Brain microvascular endothelial cell (primary cell): Measurements from ENCODE around the gene DLX2.

Experiments used
- DNase-seq: peaks from one replicate; pipeline ENCODE4 v3.0.0-alpha.2; 2020
- H3K27ac ChIP-seq: fragments of 250-450 bp; sonication (Bioruptor Pico); 2 replicates; pipeline ENCODE4 v1.5.1; 2020; ENCODE audit warnings: mild to moderate bottlenecking, moderate library complexity
- H3K27me3 ChIP-seq: fragments of 250-450 bp; sonication (Bioruptor Pico); replicated peaks from 2 replicates; pipeline ENCODE4 v1.5.1; 2020; ENCODE audit warnings: mild to moderate bottlenecking
- H3K36me3 ChIP-seq: fragments of 250-450 bp; sonication (Bioruptor Pico); replicated peaks from 2 replicates; pipeline ENCODE4 v1.5.1; 2020; ENCODE audit warnings: mild to moderate bottlenecking
- H3K4me3 ChIP-seq: 2 replicates; pipeline ENCODE4 v1.5.1; 2011; ENCODE audit warnings: low read depth, mild to moderate bottlenecking, control low read depth, low read length, moderate library complexity
- CTCF ChIP-seq: IDR thresholded peaks from 2 replicates; pipeline ENCODE4 v1.5.1; 2011; ENCODE audit warnings: low read depth, mild to moderate bottlenecking, moderate library complexity, low read length, control low read depth, inconsistent platforms; ENCODE audit errors: missing control alignments
- in situ Hi-C: cut with HindIII; loops from 2 replicates; pipeline ENCODE4 v1.10.0; 2017; ENCODE audit warnings: low sequenced_read_pairs, low pct_ligation_motif_present

DLX2 gene

GRCh38 chr2:172081221-172082022, 21.3 kb downstream of the DLX2 start:
- no peak for DNase-seq
- in situ Hi-C loops: no loop called here
- Histone ChIP-seq H3K36me3 (no peaks in the 10 kb centered on the region), H3K27me3 (peaks cover 51% of the 10 kb centered on the region), H3K27ac (no peak overlapping the region), H3K4me3 (no peak overlapping the region)
- TF ChIP-seq CTCF: no peak

- H3K4me3 ChIP-seq: no peak overlapping the region
- TF ChIP-seq CTCF: no peak
- no peaks in the 10 kb centered on the region for H3K36me3 ChIP-seq
- no peak overlapping the region for H3K27ac ChIP-seq
- peaks cover 46% of the 10 kb centered on the region for H3K27me3 ChIP-seq
- no peak for DNase-seq
- in situ Hi-C loops: no loop called here
Observed at GRCh38 chr2:172080641-172081220, 22.0 kb downstream of the DLX2 start.

- Histone ChIP-seq H3K36me3 (no peaks in the 10 kb centered on the region), H3K4me3 (no peak overlapping the region), H3K27me3 (peaks cover 42% of the 10 kb centered on the region), H3K27ac (no peak overlapping the region)
- in situ Hi-C loops: no loop called here
- DNase-seq: no peak
- no peak for TF ChIP-seq CTCF
Observed at GRCh38 chr2:172079838-172080640, 22.7 kb downstream of the DLX2 start.

GRCh38 chr2:172079416-172079815, 23.3 kb downstream of the DLX2 start:
- no peaks in the 10 kb centered on the region for H3K36me3 ChIP-seq
- no peak for DNase-seq
- H3K27ac ChIP-seq: no peak overlapping the region
- no peak for TF ChIP-seq CTCF
- in situ Hi-C loops: no loop called here
- H3K27me3 ChIP-seq: peaks cover 42% of the 10 kb centered on the region
- no peak overlapping the region for H3K4me3 ChIP-seq

GRCh38 chr2:172074254-172074653, 28.4 kb downstream of the DLX2 start:
- no peak for DNase-seq
- no peak for TF ChIP-seq CTCF
- in situ Hi-C loops: no loop called here
- Histone ChIP-seq H3K27ac (no peak overlapping the region), H3K27me3 (no peaks in the 10 kb centered on the region), H3K36me3 (no peaks in the 10 kb centered on the region), H3K4me3 (no peak overlapping the region)
